IPS-15b (cell line): ENCODE measurements around the gene ACOT7.
A peak's percentile ranks its signal among the peaks of the same experiment; 100 is the strongest.
"Not testable (repeated sequence)": the region's sequence is repeated elsewhere in the genome, so short reads cannot be mapped to it uniquely, and the experiment has no call there.

Source experiments
- H3K27me3 ChIP-seq: one replicate; pipeline ENCODE4 v1.6.1; 2013; ENCODE audit warnings: low read length; ENCODE audit not compliant: control insufficient read depth, insufficient read depth
- H3K36me3 ChIP-seq: one replicate; pipeline ENCODE4 v1.6.1; 2013; ENCODE audit warnings: low read length; ENCODE audit not compliant: control insufficient read depth, insufficient read depth
- H3K4me1 ChIP-seq: one replicate; pipeline ENCODE4 v1.6.1; 2013; ENCODE audit warnings: mild to moderate bottlenecking, low read length; ENCODE audit not compliant: control insufficient read depth, insufficient read depth
- H3K4me3 ChIP-seq: one replicate; pipeline ENCODE4 v1.5.1; 2013; ENCODE audit warnings: low read depth, low read length
- H3K9ac ChIP-seq: one replicate; pipeline ENCODE4 v1.6.1; 2013; ENCODE audit warnings: low read depth, mild to moderate bottlenecking, low read length
- H3K9me3 ChIP-seq: one replicate; pipeline ENCODE4 v1.6.1; 2013; ENCODE audit warnings: mild to moderate bottlenecking, low read length; ENCODE audit not compliant: control insufficient read depth, insufficient read depth

The ACOT7 gene

DNA sequence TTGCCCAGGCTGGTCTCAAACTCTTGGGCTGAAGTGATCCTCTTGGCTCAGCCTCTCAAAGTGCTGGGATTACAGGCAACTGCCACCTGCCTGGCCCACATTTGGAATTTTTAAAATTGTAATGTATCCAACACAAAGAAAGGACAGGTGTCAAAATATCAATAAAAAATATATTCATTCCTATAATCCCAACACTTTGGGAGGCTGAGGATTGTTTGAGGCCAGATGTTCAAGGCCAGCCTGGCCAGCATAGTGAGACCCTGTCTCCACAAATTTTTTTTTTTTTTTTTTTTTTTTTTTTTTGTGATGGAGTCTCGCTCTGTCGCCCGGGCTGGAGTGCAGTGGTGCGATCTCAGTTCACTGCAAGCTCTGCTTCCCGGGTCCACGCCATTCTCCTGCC lies 16.2 kb upstream of the ACOT7 start:
- Histone ChIP-seq H3K9me3 (no peaks in the 10 kb centered on the region), H3K4me3 (no peak overlapping the region), H3K9ac (no peak overlapping the region), H3K36me3 (no peaks in the 10 kb centered on the region), H3K27me3 (peaks cover 14% of the 10 kb centered on the region), H3K4me1 (no peaks in the 10 kb centered on the region)

GRCh38 chr1:6409053-6409452 lies 15.5 kb upstream of the ACOT7 start:
- Histone ChIP-seq H3K9me3 (no peaks in the 10 kb centered on the region), H3K27me3 (peaks cover 12% of the 10 kb centered on the region), H3K9ac (no peak overlapping the region), H3K4me3 (no peak overlapping the region), H3K4me1 (no peaks in the 10 kb centered on the region), H3K36me3 (no peaks in the 10 kb centered on the region)

- no peaks in the 10 kb centered on the region for H3K4me1 ChIP-seq
- H3K4me3 ChIP-seq = no peak overlapping the region
- no peaks in the 10 kb centered on the region for H3K9me3 ChIP-seq
- peaks cover 8% of the 10 kb centered on the region for H3K27me3 ChIP-seq
- no peak overlapping the region for H3K9ac ChIP-seq
- no peaks in the 10 kb centered on the region for H3K36me3 ChIP-seq
Measured at GRCh38 chr1:6408023-6408422, 14.5 kb upstream of the ACOT7 start.

DNA sequence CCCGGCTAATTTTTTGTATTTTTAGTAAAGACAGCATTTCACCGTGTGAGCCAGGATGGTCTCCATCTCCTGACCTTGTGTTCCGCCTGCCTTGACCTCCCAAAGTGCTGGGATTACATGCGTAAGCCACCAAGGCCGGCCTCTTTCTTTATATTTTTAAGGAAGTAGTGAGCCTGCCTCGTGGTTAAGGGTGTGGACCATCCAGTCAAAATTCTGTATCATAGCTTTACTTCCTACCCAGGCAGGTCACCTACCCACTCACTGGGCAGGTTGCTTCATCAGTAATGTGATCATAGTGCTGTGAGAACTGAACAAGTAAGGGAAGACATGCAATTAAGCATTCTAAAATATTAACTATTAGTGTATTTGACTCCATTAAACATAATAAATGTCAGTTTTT lies 8.1 kb upstream of the ACOT7 start:
- H3K4me1 ChIP-seq = no peaks in the 10 kb centered on the region
- no peaks in the 10 kb centered on the region for H3K9me3 ChIP-seq
- no peak overlapping the region for H3K9ac ChIP-seq
- H3K4me3 ChIP-seq = no peak overlapping the region
- H3K27me3 ChIP-seq = peaks cover 4% of the 10 kb centered on the region
- no peaks in the 10 kb centered on the region for H3K36me3 ChIP-seq

- H3K4me3 ChIP-seq = no peak overlapping the region
- no peaks in the 10 kb centered on the region for H3K27me3 ChIP-seq
- H3K36me3 ChIP-seq = no peaks in the 10 kb centered on the region
- H3K4me1 ChIP-seq = no peaks in the 10 kb centered on the region
- no peak overlapping the region for H3K9ac ChIP-seq
- H3K9me3 ChIP-seq = no peaks in the 10 kb centered on the region
Measured at GRCh38 chr1:6399294-6399693, 5.7 kb upstream of the ACOT7 start.

- no peak overlapping the region for H3K4me3 ChIP-seq
- no peaks in the 10 kb centered on the region for H3K4me1 ChIP-seq
- no peaks in the 10 kb centered on the region for H3K9me3 ChIP-seq
- no peaks in the 10 kb centered on the region for H3K36me3 ChIP-seq
- H3K9ac ChIP-seq = no peak overlapping the region
- H3K27me3 ChIP-seq = no peaks in the 10 kb centered on the region
Measured at GRCh38 chr1:6397844-6398441, 4.4 kb upstream of the ACOT7 start.

DNA sequence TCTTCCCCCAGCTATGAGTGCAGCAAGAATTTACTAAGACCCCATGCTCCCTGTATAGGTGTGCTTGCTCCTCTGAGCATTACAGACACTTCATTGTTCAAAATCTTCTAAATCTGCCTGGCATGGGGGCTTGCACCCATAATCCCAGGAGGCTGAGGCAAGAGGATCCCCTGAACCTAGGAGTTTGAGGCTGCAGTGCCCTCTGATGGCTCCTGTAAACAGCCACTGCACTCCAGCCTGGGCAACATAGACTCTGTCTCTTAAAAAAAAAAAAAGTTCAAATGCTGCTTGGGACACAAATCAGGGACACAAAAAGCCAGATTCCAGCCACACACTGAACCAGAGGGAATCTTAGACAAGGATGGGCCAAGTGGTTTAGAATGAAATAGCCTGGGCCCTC lies 3.4 kb upstream of the ACOT7 start:
- no peaks in the 10 kb centered on the region for H3K9me3 ChIP-seq
- H3K4me3 ChIP-seq = no peak overlapping the region
- H3K9ac ChIP-seq = no peak overlapping the region
- no peaks in the 10 kb centered on the region for H3K4me1 ChIP-seq
- H3K27me3 ChIP-seq = peaks cover 5% of the 10 kb centered on the region
- no peaks in the 10 kb centered on the region for H3K36me3 ChIP-seq

- H3K27me3 ChIP-seq, H3K36me3 ChIP-seq, H3K9me3 ChIP-seq, H3K4me3 ChIP-seq, H3K9ac ChIP-seq, H3K4me1 ChIP-seq: not testable (repeated sequence)
Measured at GRCh38 chr1:6395781-6396244, 2.2 kb upstream of the ACOT7 start.

GRCh38 chr1:6395130-6395529 lies 1.6 kb upstream of the ACOT7 start:
- H3K4me3 ChIP-seq, H3K27me3 ChIP-seq, H3K9ac ChIP-seq, H3K4me1 ChIP-seq, H3K36me3 ChIP-seq, H3K9me3 ChIP-seq: not testable (repeated sequence)

- Histone ChIP-seq H3K9ac (peak overlapping the region; percentile 70), H3K4me1 (no peaks in the 10 kb centered on the region), H3K4me3 (peak overlapping the region; percentile 66), H3K27me3 (peaks cover 6% of the 10 kb centered on the region), H3K9me3 (no peaks in the 10 kb centered on the region), H3K36me3 (peaks cover 4% of the 10 kb centered on the region)
Measured at GRCh38 chr1:6392809-6393399, 663 bp downstream of the ACOT7 start.

DNA sequence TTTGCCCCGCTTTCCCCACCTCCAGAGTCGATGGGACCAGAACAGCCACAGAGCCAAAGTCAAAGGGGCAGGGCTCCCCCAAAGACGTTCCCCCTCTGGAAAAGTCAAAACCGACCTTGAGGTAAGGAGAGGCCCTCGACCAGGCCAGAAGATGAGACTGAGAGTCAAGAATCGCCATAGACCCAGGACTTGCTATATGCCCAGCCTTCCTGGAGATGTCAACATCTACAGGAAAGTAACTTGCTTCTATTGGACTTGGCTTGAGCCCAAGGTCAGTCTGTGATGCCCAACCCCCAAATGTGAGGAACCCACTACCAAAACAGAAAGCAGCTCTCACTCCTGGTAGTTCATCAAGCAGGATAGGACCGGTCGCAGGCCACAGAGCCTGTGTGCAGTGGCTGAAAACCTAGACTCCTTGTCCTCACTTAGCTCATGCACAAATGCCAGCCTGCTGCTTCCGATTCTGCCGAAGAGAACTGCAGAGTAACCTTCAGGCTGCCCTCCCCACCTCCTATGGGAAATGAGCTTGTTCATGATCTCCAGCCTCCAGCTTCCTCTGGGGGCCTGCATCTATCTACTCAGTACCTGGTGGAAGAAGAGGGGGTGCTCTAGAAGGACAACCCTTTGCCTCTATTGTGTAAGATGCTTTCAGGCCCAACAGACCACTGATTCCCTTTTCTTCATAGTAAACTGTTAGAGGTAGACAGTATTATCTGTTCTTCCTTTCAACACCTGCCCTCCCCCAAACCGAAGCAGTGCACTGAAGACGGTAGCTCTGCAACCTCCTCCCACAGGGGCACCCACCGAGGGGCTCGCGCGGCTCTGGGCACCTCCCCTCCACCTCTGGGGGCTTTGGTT lies 1.4 kb downstream of the ACOT7 start:
- Histone ChIP-seq H3K9me3 (no peaks in the 10 kb centered on the region), H3K4me1 (no peaks in the 10 kb centered on the region), H3K4me3 (peak overlapping the region; percentile 66), H3K9ac (peak overlapping the region; percentile 70), H3K27me3 (peaks cover 6% of the 10 kb centered on the region), H3K36me3 (peaks cover 4% of the 10 kb centered on the region)

GRCh38 chr1:6389971-6390370 lies 3.6 kb downstream of the ACOT7 start:
- Histone ChIP-seq H3K4me1 (peaks cover 14% of the 10 kb centered on the region), H3K9me3 (no peaks in the 10 kb centered on the region), H3K4me3 (no peak overlapping the region), H3K9ac (no peak overlapping the region), H3K27me3 (peaks cover 6% of the 10 kb centered on the region), H3K36me3 (peaks cover 4% of the 10 kb centered on the region)
